ENCODE results near the gene GGCX. TPM values are rescaled to one million over a fixed set of nuclear protein-coding genes. Genes with fewer than 3 reads are reported as not detected.

The GGCX gene
- total and polyA plus RNA-seq, 2 of the 13 experiments (the other 11 are each of a cell fraction or from before 2014, with no cell fraction given): 72.5 to 103 TPM

GRCh38 chr2:85588645-85589044 is 27.4 kb upstream of the GGCX start:
- no TSS peak for BruUV-seq (replicated peaks)
- Histone ChIP-seq H3K4me3 (replicated peaks in 1 of 3; ENCODE audit: insufficient read depth in 1 of 3, low read depth in 2 of 3, low read length in 3 of 3) (no peak overlapping the region), H3K9ac (ENCODE audit: insufficient read depth, low read depth, low read length) (no peak overlapping the region), H3K79me2 (ENCODE audit: insufficient read depth, low read length) (no peaks in the 10 kb centered on the region), H3K4me1 (ENCODE audit: insufficient read depth, low read length) (peaks cover 97% of the 10 kb centered on the region), H3K36me3 (replicated peaks in 1 of 2; ENCODE audit: control insufficient read depth in 1 of 2, insufficient read depth in 2 of 2, low read length in 2 of 2) (no peaks in the 10 kb centered on the region), H3K27ac (ENCODE audit: extremely low read length, insufficient read depth, low read length) (no peak overlapping the region), H3K27me3 (ENCODE audit: control insufficient read depth in 1 of 2, insufficient read depth in 2 of 2, low read length in 2 of 2) (no peaks in the 10 kb centered on the region), H3K4me2 (ENCODE audit: low read depth, low read length) (no peak overlapping the region), H2AFZ (ENCODE audit: low read length) (no peak overlapping the region), H4K20me1 (ENCODE audit: insufficient read depth, low read length) (no peaks in the 10 kb centered on the region), H3K9me3 (ENCODE audit: low read length) (no peaks in the 10 kb centered on the region)
- FAIRE-seq (no peak), ATAC-seq (no peak), DNase-seq (ENCODE audit: low spot score) (no peak)
- TF ChIP-seq MEIS1 (CRISPR knock-in tag; IDR thresholded peaks at IDR 0.05; ENCODE audit: borderline replicate concordance) (no peak), ZBTB42 (CRISPR knock-in tag; IDR thresholded peaks at IDR 0.05) (no peak), MTF1 (CRISPR knock-in tag; IDR thresholded peaks at IDR 0.05) (no peak), FOXK1 (CRISPR knock-in tag; IDR thresholded peaks at IDR 0.05; ENCODE audit: borderline replicate concordance, low read depth) (no peak), RCOR2 (CRISPR knock-in tag; IDR thresholded peaks at IDR 0.05) (no peak), ZBTB2 (CRISPR knock-in tag; IDR thresholded peaks at IDR 0.05; ENCODE audit: low read depth) (no peak), ZNF296 (CRISPR knock-in tag; conservative IDR thresholded peaks at IDR 0.05) (no peak), KLF11 (CRISPR knock-in tag; IDR thresholded peaks at IDR 0.05) (no peak), MLX (CRISPR knock-in tag; IDR thresholded peaks at IDR 0.05) (no peak), HNRNPLL (IDR thresholded peaks at IDR 0.05; ENCODE audit: low read depth, low read length, poor library complexity, severe bottlenecking) (no peak), CCDC6 (CRISPR knock-in tag; IDR thresholded peaks at IDR 0.05) (no peak), ZFP82 (CRISPR knock-in tag; IDR thresholded peaks at IDR 0.05; ENCODE audit: borderline replicate concordance) (no peak), TRIM24 (CRISPR knock-in tag; IDR thresholded peaks at IDR 0.05) (no peak), SATB2 (CRISPR knock-in tag; IDR thresholded peaks at IDR 0.05) (no peak), ZBTB38 (CRISPR knock-in tag; IDR thresholded peaks at IDR 0.05) (no peak), SMARCC2 (IDR thresholded peaks at IDR 0.05) (no peak), ZNF75D (CRISPR knock-in tag; IDR thresholded peaks at IDR 0.05; ENCODE audit: borderline replicate concordance) (no peak)
- TF ChIP-seq, protein P1, sequence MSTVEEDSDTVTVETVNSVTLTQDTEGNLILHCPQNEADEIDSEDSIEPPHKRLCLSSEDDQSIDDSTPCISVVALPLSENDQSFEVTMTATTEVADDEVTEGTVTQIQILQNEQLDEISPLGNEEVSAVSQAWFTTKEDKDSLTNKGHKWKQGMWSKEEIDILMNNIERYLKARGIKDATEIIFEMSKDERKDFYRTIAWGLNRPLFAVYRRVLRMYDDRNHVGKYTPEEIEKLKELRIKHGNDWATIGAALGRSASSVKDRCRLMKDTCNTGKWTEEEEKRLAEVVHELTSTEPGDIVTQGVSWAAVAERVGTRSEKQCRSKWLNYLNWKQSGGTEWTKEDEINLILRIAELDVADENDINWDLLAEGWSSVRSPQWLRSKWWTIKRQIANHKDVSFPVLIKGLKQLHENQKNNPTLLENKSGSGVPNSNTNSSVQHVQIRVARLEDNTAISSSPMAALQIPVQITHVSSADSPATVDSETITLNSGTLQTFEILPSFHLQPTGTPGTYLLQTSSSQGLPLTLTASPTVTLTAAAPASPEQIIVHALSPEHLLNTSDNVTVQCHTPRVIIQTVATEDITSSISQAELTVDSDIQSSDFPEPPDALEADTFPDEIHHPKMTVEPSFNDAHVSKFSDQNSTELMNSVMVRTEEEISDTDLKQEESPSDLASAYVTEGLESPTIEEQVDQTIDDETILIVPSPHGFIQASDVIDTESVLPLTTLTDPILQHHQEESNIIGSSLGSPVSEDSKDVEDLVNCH (CRISPR knock-in tag; IDR thresholded peaks at IDR 0.05): no peak
- TF ChIP-seq, protein P2, sequence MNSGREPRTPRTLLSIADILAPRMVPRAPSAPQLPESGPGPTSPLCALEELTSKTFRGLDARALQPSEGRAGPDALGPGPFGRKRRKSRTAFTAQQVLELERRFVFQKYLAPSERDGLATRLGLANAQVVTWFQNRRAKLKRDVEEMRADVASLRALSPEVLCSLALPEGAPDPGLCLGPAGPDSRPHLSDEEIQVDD (CRISPR knock-in tag; IDR thresholded peaks at IDR 0.05; ENCODE audit: borderline replicate concordance): no peak
- intact Hi-C loops (cut with micrococcal nuclease; ENCODE audit: unreplicated experiment): no loop called here
- CTCF ChIA-PET (ENCODE audit: low intra/inter-chr PET ratio, low total read pairs): no interaction called here
- in situ Hi-C loops (cut with HindIII; ENCODE audit: extremely low pct_ligation_motif_present, low pct_unique_long_range_greater_than_20kb): no loop called here
- POLR2A ChIA-PET: interaction anchor here (1.6 to 25.9 kb wide), 4 partner anchors 9 to 31 kb away, joined by 8 to 795 read pairs (median 334); partner anchors contain the start of genes C2orf68, GGCX, RNF181 and TMEM150A
- 80% methylated on average over 4 of the region's 4 CpGs for WGBS (ENCODE audit: low lambda C conversion rate)

All from HepG2 (cell line).